NCI-H1048 (cell line): ENCODE data around the gene TDRD1.

ENCODE experiments used
- DNase-seq: peaks from one replicate; lab custom pipeline; 2025; lab: John Stamatoyannopoulos, UW

The TDRD1 gene

GRCh38 chr10:114265392-114266053 lies 86.4 kb downstream of the TDRD1 start:
- DNase-seq = no peak

GRCh38 chr10:114266521-114266920 lies 87.4 kb downstream of the TDRD1 start:
- no peak for DNase-seq

- no peak for DNase-seq
Observed at GRCh38 chr10:114271075-114271778, 92.1 kb downstream of the TDRD1 start.

GRCh38 chr10:114271779-114272167 lies 92.6 kb downstream of the TDRD1 start:
- no peak for DNase-seq

- DNase-seq = no peak
Observed at GRCh38 chr10:114272696-114273095, 93.5 kb downstream of the TDRD1 start.

GRCh38 chr10:114273910-114274309 lies 94.8 kb downstream of the TDRD1 start:
- no peak for DNase-seq

GRCh38 chr10:114274616-114275453 lies 95.7 kb downstream of the TDRD1 start:
- DNase-seq = no peak

- DNase-seq = no peak
Observed at GRCh38 chr10:114276066-114276465, 96.9 kb downstream of the TDRD1 start.

- DNase-seq = no peak
Observed at GRCh38 chr10:114276671-114277070, 97.5 kb downstream of the TDRD1 start.

- no peak for DNase-seq
Observed at GRCh38 chr10:114278140-114278883, 99.2 kb downstream of the TDRD1 start.

GRCh38 chr10:114278884-114279191 lies 99.7 kb downstream of the TDRD1 start:
- DNase-seq = no peak

- DNase-seq = no peak
Observed at GRCh38 chr10:114279289-114279688, 100.1 kb downstream of the TDRD1 start.

GRCh38 chr10:114279901-114280644 lies 100.9 kb downstream of the TDRD1 start:
- no peak for DNase-seq

GRCh38 chr10:114281006-114281405 lies 101.9 kb downstream of the TDRD1 start:
- no peak for DNase-seq

- DNase-seq = no peak
Observed at GRCh38 chr10:114281461-114281860, 102.3 kb downstream of the TDRD1 start.
